CD4-positive, alpha-beta T cell (primary cell): ENCODE measurements around the gene SLC13A3. TPM values are rescaled to one million over a fixed set of nuclear protein-coding genes. Genes with fewer than 3 reads are reported as not detected.
A peak's percentile ranks its signal among the peaks of the same experiment; 100 is the strongest.

Experiments used
- ATAC-seq: fragments of 200-7000 bp; cut with Tn5 transposase; one replicate; pipeline ENCODE4 v1.10.0; 2022; ENCODE audit warnings: mild to moderate bottlenecking; ENCODE audit not compliant: poor library complexity
- CTCF ChIA-PET: fragments of 350-600 bp; sonication (Branson Sonifier 250); formaldehyde crosslinking; loops from one replicate; lab custom pipeline; 2021; ENCODE audit warnings: antibody characterized with exemption, inconsistent platforms; lab: Charles Lee
- POLR2A ChIA-PET: fragments of 350-600 bp; sonication (Branson Sonifier 250); formaldehyde crosslinking; loops from one replicate; lab custom pipeline; 2021; ENCODE audit warnings: antibody characterized with exemption, inconsistent platforms; lab: Charles Lee
- DNase-seq, 14 experiments: peaks; one replicate each; pipeline ENCODE4 v3.0.0-alpha.2; 2013 to 2020; ENCODE audit warnings: mixed read lengths in 2 of 14
- H3K27ac ChIP-seq, 2 donors: one replicate each; pipeline versions ENCODE4 v1.5.1 to v1.7.0; 2013; ENCODE audit warnings: low read length in 2 of 2, low read depth in 1 of 2, mild to moderate bottlenecking in 1 of 2
- H3K27me3 ChIP-seq, 2 experiments: 1 replicate in 1 of 2; 2 replicates in 1 of 2; pipeline versions ENCODE4 v1.6.1 to v1.7.0; 2013; ENCODE audit warnings: low read length in 2 of 2, control low read depth in 1 of 2, mild to moderate bottlenecking in 1 of 2, moderate library complexity in 1 of 2; ENCODE audit not compliant: insufficient read depth in 2 of 2, control insufficient read depth in 1 of 2
- H3K36me3 ChIP-seq: one replicate; pipeline ENCODE4 v1.6.1; 2013; ENCODE audit warnings: low read length, control low read depth; ENCODE audit not compliant: insufficient read depth
- H3K4me1 ChIP-seq: one replicate; pipeline ENCODE4 v1.6.1; 2013; ENCODE audit warnings: low read length, control low read depth; ENCODE audit not compliant: insufficient read depth
- H3K4me3 ChIP-seq: one replicate; pipeline ENCODE4 v1.5.1; 2013; ENCODE audit warnings: mild to moderate bottlenecking, low read length, moderate library complexity
- H3K9me3 ChIP-seq, 2 experiments: 1 replicate in 1 of 2; 2 replicates in 1 of 2; pipeline versions ENCODE4 v1.6.1 to v1.7.0; 2013; ENCODE audit warnings: low read length in 2 of 2, mild to moderate bottlenecking in 2 of 2, control low read depth in 1 of 2, moderate library complexity in 1 of 2; ENCODE audit not compliant: control insufficient read depth in 1 of 2, insufficient read depth in 1 of 2
- H3K27ac Mint-ChIP-seq: one replicate; pipeline ENCODE4 v1.8.0; 2020; ENCODE audit warnings: mixed read lengths
- H3K27me3 Mint-ChIP-seq: one replicate; pipeline ENCODE4 v1.8.0; 2021; ENCODE audit warnings: mixed read lengths
- H3K36me3 Mint-ChIP-seq: one replicate; pipeline ENCODE4 v1.8.0; 2021; ENCODE audit warnings: low read depth, mixed read lengths
- H3K4me1 Mint-ChIP-seq: one replicate; pipeline ENCODE4 v1.8.0; 2021; ENCODE audit warnings: low read depth, mixed read lengths
- H3K4me3 Mint-ChIP-seq: one replicate; pipeline ENCODE4 v1.8.0; 2020; ENCODE audit warnings: mild to moderate bottlenecking, mixed read lengths
- H3K9me3 Mint-ChIP-seq: one replicate; pipeline ENCODE4 v1.8.0; 2020; ENCODE audit warnings: mixed read lengths
- intact Hi-C, 2 experiments: fragments of 100-400 bp; cut with DNase I in 1 of 2; cut with micrococcal nuclease in 1 of 2; formaldehyde crosslinking; loops; one replicate each; pipeline versions ENCODE4 v1.15.1 to v1.9.0; 2023 to 2025; cut with DNase I, micrococcal nuclease
- total RNA-seq, 174 experiments: library from RNA in 2 of 174; stranded (reverse) in 2 of 174; gene quantifications; one replicate each; pipeline ENCODE4 v1.2.3 and lab custom pipeline; 2021 to 2026
- TF ChIP-seq, protein P1 (sequence below): fragments of 200-600 bp; IDR thresholded peaks from one replicate; pipeline ENCODE4 v1.8.0; 2022; ENCODE audit warnings: antibody characterized with exemption, mild to moderate bottlenecking

Gene SLC13A3
- total RNA-seq, 2 experiments from 2014 or later, result 0.28 TPM; not detected in 1

DNA sequence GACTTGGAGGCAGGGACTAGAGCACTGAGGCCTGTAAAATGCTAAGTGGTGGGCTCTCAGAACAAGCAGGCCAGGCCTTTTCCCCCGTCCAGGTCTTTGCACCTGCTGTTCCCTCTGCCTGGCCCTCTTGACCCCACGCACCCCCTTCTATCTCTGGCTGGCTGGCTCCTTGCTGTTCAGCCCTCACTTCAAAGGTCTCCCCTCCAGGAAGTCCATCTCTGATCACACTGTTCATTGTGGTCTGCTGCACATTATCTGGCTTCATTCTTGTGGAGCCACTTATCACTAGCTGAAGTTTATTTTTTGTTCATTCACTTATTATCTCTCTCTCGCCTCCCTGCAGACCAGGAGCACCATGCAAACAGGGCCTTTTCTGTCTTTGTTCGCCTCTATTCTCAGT is 24.5 kb downstream of the SLC13A3 start:
- intact Hi-C loops, result no loop called here
- ChIA-PET CTCF (no interaction called here), POLR2A (no interaction called here)
- Histone ChIP-seq H3K27ac (no peak overlapping the region), H3K27me3 (peaks cover 7 to 8% of the 10 kb centered on the region in 2 experiments), H3K4me3 (no peak overlapping the region), H3K36me3 (no peaks in the 10 kb centered on the region), H3K9me3 (peaks cover 7 to 21% of the 10 kb centered on the region in 2 experiments), H3K4me1 (no peaks in the 10 kb centered on the region)
- DNase-seq, result no peak
- no peak overlapping the region for H3K4me3 Mint-ChIP-seq
- H3K4me1 Mint-ChIP-seq, result no peaks in the 10 kb centered on the region
- H3K27ac Mint-ChIP-seq, result no peak overlapping the region
- no peak for ATAC-seq
- H3K9me3 Mint-ChIP-seq, result peaks cover 14% of the 10 kb centered on the region
- peaks cover 48% of the 10 kb centered on the region for H3K27me3 Mint-ChIP-seq
- TF ChIP-seq, protein P1, sequence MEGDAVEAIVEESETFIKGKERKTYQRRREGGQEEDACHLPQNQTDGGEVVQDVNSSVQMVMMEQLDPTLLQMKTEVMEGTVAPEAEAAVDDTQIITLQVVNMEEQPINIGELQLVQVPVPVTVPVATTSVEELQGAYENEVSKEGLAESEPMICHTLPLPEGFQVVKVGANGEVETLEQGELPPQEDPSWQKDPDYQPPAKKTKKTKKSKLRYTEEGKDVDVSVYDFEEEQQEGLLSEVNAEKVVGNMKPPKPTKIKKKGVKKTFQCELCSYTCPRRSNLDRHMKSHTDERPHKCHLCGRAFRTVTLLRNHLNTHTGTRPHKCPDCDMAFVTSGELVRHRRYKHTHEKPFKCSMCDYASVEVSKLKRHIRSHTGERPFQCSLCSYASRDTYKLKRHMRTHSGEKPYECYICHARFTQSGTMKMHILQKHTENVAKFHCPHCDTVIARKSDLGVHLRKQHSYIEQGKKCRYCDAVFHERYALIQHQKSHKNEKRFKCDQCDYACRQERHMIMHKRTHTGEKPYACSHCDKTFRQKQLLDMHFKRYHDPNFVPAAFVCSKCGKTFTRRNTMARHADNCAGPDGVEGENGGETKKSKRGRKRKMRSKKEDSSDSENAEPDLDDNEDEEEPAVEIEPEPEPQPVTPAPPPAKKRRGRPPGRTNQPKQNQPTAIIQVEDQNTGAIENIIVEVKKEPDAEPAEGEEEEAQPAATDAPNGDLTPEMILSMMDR, result no peak
- no peaks in the 10 kb centered on the region for H3K36me3 Mint-ChIP-seq

DNA sequence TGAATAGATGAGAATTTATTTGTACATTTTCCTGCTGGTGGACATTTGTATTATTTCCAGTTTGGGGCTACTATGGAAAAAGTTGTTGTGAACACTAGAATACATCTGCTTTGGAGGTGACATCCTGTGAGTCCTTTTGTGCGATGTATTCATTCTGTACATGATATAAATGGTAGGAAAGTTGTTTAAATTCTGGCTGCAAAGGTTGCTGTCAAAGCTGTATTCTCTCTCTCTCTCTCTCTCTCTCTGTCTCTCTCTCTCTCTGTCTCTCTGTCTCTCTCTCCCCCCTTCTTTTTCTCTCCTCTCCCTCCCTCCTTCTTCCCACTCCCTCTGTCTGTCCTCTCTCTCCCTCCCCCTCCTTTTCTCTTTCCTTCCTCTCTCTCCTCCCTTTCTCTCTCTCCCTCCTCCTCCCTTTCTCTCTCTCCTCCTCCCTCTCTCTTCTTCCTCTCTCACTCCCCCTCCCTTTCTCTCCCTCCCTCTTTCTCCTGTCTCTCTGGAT is 25.3 kb downstream of the SLC13A3 start:
- H3K27me3 ChIP-seq, result peaks cover 7 to 8% of the 10 kb centered on the region in 2 experiments
- H3K4me1 Mint-ChIP-seq, result no peaks in the 10 kb centered on the region
- intact Hi-C loops, result no loop called here
- no peaks in the 10 kb centered on the region for H3K36me3 ChIP-seq
- no peak overlapping the region for H3K27ac ChIP-seq
- no peaks in the 10 kb centered on the region for H3K4me1 ChIP-seq
- H3K27ac Mint-ChIP-seq, result no peak overlapping the region
- ChIA-PET CTCF (no interaction called here), POLR2A (no interaction called here)
- H3K4me3 Mint-ChIP-seq, result no peak overlapping the region
- H3K36me3 Mint-ChIP-seq, result no peaks in the 10 kb centered on the region
- no peak overlapping the region for H3K4me3 ChIP-seq
- DNase-seq (no peak), ATAC-seq (no peak)
- peaks cover 51% of the 10 kb centered on the region for H3K27me3 Mint-ChIP-seq
- TF ChIP-seq, protein P1, result no peak
- peaks cover 7 to 21% of the 10 kb centered on the region in 2 experiments for H3K9me3 ChIP-seq
- H3K9me3 Mint-ChIP-seq, result peaks cover 14% of the 10 kb centered on the region

DNA sequence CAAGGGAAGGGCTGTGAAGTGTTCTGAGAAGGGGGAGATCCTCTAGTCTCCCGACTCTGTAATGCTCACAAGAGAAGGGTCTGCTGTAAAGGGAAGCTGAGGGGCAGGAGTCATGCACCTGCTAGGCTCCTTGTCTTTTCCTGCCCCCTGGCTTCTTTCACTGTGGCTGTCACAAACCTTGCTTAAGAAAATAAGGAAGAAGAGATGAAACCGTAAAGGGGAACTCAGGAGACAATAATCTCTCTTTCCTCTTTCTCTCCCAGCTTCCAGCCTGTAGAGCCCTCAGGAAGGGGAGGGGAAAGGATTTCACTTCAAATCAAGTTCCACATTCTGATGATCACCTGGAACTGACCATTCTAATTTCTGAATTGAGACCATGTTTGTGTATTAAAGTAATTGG is 26.3 kb downstream of the SLC13A3 start:
- peaks cover 51% of the 10 kb centered on the region for H3K27me3 Mint-ChIP-seq
- intact Hi-C loops, result no loop called here

More for the DNA sequence above, 26.3 kb downstream of the SLC13A3 start:
- TF ChIP-seq, protein P1, result no peak
- Mint-ChIP-seq H3K36me3 (no peaks in the 10 kb centered on the region), H3K9me3 (peaks cover 14% of the 10 kb centered on the region), H3K4me1 (no peaks in the 10 kb centered on the region), H3K4me3 (no peak overlapping the region), H3K27ac (no peak overlapping the region)
- Histone ChIP-seq H3K27ac (no peak overlapping the region), H3K4me3 (no peak overlapping the region), H3K27me3 (peaks cover 7 to 8% of the 10 kb centered on the region in 2 experiments), H3K4me1 (no peaks in the 10 kb centered on the region), H3K36me3 (no peaks in the 10 kb centered on the region), H3K9me3 (peaks cover 7 to 21% of the 10 kb centered on the region in 2 experiments)
- peak in 2 of 14 experiments; percentile 14 to 17 for DNase-seq
- CTCF ChIA-PET, result no interaction called here
- POLR2A ChIA-PET, result no interaction called here
- ATAC-seq, result no peak
